ENCODE measurements around the gene CCDC201. TPM values are rescaled to one million over a fixed set of nuclear protein-coding genes. Genes with fewer than 3 reads are reported as not detected.
"Not testable (repeated sequence)": the region's sequence is repeated elsewhere in the genome, so short reads cannot be mapped to it uniquely, and the experiment has no call there.

Gene CCDC201
- total RNA-seq, 1 donor from 2014 or later = not detected

DNA sequence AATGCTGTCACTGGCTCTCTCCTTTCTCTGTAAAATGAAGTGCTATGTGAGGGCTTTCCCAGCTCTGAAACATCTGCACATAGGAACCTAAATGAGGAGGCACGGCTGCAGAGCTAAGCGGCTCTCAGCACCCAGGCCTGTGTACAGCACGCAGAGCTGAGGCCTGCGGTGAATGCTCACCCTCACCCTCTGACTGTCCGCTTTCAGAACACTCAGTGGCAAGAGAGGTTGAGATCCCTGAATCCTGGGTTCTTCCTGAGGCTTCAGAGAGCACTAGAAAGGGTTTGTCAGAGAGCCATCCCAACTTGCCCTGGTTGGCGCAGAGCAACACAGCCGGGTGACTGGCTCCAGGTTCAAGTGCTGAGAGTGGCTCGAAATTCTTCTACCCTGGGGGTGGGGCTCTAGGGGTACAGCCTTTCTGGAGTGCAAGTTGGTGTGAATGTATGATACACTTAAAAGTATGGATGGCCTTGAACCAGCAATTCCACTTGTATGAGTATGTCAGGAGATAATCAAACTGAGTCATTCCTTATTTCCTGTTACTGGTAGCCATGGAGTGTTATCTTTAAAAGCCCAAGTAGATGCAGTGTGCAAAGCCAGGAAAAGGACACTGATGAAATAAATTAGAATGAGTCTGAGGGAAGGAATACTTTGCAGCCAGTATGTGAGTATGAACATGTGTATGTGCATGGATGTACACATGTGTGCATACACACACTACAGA, 1.7 kb upstream of the CCDC201 start:
- ATAC-seq = no peak

DNA sequence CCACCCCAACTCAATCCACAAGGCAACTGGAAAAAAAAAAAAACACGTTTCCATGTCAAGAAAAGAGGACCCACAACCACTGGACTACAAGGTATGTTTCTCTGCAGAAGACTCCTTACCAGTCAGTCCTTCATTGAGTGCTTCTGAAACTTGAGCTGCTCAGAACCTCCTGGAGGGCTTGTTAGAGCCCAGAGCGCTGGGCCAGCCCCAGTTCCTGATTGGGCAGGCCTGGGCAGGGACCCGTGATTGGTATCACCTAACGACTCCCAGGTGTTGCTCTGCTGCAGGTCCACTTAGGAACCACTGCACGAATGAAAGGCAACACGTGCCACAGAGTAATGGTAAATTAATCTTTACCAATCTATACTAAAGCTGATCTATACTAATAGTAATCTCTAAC, 473 bp upstream of the CCDC201 start:
- ATAC-seq = no peak

DNA sequence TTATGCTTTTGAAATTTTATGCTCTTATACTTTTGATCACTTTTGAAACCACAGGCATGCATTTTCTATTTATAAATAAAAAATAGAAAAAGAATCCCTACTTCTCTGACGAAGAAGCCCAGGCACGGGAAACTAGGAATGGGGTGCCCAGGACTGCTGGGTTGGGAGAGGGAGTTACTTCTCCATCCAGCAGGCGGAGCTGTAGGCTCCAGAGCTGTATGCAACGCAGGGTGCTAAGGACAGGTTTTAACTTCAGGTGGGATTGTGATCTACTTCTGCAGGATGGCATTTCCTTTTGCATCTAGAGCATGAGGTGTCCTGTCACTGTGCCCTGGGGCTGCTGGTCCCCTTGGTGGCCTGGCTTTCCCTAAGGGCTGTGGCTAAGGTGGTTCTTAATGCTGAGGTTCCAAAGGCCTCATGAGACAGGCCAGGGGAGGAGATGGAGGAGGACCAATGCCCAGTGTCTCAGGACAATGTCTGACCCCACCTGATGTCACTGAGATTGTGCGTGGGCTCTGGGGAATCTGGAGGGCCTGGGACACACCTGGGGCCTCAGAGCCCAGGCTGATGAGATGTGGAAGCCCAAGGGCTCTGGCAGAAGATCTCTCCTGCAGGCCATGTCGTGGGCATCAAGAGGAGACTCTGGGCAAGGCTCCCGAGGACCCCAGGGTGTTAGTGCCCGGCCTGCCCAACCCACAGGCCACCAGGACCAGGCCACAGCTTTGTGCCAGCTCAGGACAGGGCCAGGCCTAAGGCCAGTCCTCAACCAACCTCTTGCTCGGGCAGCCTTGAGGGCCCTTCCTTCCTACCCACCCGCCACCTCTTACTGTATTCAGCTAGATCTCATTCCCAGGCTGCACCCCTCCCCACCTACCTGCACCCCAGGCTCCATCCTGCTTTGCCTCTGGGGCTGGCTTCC, 507 bp downstream of the CCDC201 start:
- peak; percentile 29 for ATAC-seq

DNA sequence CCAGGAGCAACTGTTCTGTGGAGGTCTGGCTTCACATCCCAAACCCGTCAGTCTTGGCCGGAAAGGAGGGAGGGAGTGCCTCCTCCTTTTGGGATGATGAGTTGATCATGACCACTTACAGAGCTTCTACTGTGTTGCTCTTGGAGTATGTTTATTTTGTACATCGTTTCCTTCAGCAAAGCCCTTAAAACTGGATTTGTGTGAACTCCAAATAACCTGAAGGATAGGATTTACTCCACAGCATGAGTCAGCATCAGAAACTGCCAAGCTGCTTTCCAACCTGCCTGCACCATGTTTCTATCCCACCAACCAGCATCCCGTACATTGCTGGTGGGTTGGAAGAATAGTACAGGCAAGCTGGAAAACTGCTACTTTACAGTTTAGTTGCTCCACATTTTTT, 3.5 kb downstream of the CCDC201 start:
- no peak for ATAC-seq

DNA sequence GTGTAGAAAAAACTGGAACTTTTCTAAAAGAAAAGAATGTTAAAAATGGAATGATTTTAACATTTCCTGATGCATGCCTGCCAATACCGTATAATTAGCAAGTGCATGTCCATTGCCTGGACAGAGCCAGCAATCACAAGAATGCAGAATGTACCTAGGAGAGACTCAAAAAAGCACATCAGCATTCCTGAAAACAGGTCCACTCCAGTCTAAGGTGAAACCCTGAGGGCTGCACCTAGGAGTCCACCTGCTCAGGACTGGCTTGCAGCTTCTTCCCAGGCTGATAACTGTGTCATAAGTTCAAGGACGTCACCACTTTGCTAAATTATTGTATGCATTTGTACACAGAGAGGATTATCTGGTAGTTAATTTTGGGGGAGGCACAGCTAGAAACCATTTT, 5.4 kb downstream of the CCDC201 start:
- ATAC-seq = no peak

DNA sequence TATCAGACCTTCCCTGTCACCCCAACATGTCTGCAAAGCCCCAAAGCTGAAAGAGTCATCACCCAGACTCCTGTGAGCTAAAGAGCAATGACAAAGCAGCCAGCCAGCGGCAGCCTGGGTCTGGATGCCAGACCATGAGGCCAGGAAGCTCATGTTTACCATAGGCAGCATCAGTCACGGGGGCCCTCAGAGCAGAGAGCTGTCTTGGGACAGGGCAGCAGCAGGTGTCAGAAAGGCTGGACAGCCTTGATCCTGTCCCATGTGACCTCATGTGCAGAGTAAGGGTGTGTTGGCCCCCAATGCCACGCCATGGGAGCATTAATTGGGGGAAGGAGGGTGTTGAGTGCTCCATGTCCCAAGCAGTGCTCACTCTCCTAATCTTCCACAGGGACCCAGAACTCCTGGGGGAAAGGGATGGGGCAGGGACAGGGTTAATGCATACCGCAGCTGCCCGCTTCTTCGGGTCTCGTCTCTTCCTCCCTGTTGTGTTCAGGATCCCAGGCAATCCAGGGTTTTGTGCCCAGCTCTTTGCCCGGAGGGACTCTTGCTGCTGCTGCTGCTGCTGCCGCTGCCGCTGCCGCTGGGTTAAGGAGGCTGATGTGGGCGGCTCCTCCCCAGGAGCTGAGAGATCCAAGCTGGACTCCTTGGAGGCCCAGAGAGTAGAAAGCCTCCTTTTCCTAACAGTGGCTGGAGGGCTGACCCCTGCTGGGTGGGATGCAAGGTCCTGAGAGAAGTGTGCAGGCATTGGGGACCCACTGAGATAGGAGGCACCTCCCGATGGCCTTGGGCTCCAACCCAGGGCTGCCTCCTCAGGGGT, 7.1 kb downstream of the CCDC201 start:
- ATAC-seq = no peak

DNA sequence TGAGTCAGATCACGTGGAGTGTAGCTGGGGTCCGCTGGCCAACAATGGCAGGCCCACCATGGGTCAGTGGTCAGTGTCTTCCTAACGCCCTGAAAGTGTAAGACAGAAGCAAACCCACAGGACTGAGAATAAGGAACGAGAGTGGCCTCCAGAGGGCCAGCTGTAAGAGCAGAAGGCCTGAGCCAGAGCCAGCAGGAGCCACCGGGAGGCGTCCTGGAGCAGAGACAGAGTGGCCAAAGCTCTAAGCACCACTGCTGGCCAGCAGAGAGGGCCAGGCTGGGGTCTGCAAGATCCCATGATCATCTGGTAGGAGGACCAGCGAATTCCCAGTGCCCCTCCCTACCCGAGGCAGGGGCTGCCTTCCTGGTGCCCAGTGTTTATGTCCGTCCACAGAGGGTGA, 9.2 kb downstream of the CCDC201 start:
- ATAC-seq = no peak

DNA sequence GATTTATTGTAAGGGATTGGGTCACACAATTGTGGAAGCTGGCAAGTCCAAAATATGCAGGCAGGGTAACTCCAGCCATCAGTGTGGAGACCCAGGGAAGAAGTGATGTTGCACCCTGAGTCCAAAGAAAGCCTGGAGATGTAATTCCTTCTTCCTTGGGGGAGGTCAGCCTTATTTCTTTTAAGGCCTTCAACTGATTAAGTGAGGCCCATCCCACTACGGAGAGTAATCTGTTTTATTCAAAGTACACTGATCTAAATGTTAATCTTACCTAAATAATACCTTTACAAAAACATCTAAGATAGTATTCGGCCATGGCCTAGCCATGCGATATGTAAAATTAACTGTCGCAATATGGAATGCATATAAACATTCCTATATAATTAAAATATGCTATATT, 16.0 kb downstream of the CCDC201 start:
- ATAC-seq = not testable (repeated sequence)

DNA sequence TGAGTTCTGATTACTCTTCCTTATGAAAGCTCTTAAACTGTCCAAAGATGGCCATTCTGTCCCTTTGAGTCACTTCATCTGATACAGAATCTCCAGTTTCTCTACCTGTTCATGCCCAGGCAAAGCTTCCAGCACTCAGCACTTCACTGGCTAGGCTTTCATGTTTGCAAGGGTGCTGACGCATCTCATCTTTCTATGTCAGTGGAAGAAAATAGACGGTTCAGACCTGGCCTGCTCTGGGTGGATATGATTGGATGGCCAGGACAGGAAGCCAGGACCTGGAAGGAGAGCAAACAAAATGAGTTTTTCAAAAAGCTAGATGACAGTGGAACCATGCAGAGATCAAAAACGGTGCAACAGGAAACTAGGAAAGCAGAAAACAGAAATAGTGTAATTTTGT, 17.2 kb downstream of the CCDC201 start:
- not testable (repeated sequence) for ATAC-seq

DNA sequence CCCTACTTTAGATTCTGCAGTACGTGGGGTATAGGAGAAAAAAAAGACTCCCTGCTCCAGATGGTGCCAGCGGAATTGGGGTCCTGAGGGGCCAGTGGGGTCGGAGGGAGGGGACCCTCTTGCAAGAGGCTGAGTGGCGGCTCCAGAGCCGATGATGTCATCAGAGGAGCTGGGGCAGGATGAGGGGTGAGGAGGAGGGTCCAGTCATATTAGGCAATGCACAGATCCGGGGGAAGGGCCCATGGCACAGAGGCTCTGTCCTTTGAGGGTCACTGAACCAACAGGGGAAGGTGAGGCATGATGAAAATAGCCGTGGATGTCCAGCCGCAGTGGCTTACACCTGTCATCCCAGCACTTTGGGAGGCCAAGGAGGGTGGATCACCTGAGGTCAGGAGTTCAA, 19.4 kb downstream of the CCDC201 start:
- not testable (repeated sequence) for ATAC-seq

DNA sequence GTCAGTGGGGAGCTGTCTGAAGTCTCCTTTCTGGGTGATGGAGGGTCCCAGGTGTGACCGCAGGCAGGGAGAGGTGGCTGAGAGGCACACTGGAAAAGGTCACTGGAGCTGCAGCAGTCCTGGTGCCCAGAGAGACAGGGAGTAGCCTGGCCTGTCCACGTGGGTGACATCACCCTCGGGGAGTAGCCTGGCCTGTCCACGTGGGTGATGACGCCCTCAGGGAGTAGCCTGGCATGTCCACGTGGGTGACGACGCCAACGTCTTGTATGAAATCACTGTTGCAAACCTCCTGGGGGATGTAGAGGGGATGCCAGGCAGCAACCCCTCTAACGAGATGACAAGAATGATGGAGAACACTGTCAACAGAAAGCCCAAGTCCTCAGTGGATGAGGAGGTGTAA, 19.9 kb downstream of the CCDC201 start:
- peak; percentile 71 for ATAC-seq

DNA sequence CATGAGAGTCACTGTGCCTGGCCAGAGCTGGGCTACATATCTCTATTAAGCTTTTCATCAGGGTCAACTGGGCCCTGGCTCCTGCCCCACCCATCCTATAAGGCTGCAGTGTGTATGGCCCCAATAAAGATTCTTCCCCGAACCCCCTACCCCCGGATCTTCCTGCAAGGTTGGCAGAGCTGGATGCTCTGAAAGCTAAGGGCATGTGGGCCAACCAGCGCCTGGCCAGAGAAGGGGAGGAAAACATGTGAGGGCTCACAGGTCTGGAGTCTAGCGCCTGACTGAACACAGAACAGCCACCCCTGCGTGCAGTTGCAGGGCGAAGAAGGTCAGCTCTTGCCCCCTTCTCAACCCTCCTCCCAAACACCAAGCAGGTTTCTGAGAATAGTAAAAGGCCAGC, 24.1 kb downstream of the CCDC201 start:
- ATAC-seq = not testable (repeated sequence)

DNA sequence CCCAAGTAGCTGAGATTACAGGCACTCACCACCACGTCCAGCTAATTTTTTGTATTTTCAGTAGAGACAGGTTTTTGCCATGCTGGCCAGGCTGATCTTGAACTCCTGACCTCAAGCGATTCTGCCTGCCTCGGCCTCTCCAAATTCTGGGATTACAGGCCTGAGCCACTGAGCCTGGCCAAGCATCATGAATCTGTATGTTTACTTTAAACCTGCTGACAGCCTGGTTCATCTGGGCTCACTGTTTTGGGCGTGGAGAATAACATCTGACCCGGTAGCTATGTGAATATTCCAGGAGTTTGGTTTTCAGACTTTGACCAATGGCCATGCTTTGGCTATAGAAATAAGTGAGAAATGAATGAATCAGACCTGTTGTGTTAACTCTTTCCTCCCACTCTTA, 26.3 kb downstream of the CCDC201 start:
- ATAC-seq = not testable (repeated sequence)

DNA sequence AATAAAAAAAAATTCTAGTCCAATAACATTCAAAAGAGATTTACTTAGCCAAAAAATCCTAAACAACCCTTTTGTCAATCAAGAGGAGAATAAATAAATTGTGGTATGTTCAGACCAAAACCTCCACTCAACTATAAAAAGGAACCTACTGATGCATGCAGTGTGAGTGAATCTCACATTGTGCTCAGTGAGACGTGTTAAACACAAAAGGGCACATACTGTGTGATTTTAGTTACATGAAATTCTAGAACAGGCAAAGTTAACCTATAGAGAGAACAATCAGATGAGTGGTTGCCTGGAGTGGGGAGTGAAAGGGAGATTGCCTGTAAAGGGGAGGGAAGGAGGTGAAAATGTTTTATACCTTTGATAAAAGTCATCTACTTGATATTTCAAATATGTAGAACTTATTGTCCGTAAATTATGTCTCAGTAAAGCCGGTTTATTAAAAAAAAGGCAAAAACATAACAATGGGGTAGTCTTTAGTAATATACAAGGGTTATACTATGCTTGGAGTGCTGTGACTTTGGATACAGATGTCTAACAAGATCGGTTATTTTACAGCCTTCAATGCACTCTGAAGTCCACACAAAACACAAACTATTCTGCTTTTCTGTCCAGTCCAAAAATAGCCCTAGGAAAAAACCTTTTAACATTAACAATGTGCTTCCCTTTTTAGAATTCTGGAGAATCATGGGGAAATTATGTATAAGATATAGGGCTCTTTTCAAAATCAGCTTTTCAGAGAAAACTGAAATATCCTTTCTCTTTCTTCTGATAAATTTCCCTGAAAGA, 30.8 kb downstream of the CCDC201 start:
- ATAC-seq = not testable (repeated sequence)

DNA sequence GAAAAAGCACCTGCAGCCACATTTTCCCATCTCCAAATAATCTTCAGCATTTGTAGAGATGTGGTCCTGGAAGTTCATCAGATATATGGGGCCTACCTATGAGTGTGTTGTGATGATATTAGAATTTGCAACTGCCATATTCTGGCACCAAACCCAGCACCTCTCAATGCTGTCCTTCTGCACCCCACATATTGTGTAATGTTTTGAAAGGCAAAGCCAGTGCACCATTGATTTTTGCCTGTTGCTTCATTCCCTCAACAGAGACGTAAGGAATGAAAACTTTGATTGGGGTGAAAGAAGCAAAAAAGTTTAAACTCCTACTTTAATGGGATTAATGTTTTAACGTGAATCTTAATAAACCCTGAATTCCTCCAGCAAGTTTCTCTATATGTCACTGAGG, 34.0 kb downstream of the CCDC201 start:
- not testable (repeated sequence) for ATAC-seq

DNA sequence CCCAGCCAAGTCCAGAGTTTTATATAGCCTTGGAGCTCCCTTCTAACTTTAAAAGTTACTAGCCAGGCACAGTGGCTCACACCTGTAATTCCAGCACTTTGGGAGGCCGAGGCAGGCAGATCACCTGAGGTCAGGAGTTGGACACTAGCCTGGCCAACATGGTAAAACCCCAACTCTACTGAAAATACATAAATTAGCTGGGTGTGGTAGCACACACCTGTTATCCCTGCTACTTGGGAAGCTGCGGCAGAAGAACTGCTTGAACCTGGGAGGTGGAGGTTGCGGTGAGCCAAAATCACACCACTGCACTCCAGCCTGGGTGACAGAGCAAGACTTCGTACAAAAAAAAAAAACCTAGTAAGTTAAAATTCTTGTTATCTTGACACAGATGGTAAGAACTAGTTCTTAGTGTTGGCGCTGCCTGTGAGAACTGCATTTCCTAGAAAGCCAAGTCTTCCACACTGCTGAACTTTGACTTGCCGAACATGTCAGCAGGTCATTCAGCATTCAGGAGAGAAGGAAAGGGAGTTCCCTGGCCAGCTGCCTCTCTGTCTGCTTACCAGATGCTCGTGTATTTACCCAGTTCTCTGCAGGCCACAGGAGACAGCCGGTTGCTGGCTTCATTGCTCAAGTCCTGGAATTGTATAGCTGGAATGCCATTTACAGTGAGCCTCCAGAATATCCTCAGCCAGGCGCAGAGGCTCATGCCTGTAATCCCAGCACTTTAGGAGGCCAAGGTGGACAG, 40.3 kb downstream of the CCDC201 start:
- ATAC-seq = not testable (repeated sequence)

DNA sequence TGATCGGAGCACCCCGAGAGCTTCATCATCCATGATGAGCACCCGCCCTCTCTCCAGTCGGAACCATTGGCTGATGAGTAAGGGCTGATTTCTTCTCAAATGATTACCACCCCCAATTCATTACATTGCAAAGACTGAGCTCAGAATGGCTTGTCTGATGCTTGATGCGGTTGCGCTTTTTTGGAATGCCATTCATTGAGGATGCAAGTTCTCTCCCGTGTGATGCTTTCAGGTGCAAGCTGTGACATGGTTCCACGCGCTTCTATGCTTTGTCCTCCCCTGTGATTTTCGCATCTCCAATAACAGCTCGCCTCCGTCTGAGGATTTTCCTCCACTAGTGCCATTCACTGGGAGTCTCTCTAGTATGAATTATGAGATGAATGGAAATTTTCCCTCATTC, 43.0 kb downstream of the CCDC201 start:
- not testable (repeated sequence) for ATAC-seq

DNA sequence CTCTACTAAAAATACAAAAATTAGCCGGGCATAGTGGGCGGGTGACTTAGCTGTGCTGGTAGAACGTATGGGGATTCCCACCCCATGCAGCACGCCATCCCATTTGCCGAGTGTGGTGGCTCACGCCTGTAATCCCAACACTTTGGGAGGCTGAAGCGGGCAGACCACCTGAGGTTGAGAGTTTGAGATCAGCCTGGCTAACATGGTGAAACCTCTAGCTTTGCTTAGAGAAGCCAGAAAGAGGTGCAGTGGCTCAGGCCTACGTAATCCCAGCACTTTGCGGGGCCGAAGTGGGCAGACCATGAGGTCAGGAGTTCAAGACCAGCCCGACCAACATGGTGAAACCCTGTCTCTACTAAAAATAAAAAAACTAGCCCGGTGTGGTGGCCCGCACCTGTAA, 45.2 kb downstream of the CCDC201 start:
- ATAC-seq = not testable (repeated sequence)

DNA sequence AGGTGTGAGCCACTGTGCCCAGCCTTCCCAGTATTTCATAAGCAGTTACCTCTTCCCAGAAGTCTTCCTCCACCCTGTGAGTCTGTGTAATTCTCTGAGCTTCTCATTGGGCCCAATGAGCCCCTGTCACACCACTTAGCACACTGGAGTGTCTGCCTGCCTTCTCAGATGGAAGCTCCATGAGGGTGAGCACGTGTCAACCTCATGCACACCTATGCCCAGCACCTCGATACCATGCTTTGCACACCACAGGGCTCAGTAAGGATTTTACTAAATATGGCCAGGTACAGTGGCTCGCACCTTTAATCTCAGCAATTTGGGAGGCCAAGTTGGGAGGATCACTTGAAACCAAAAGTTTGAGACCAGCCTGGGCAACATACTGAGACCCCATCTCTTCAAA, 46.3 kb downstream of the CCDC201 start:
- not testable (repeated sequence) for ATAC-seq

DNA sequence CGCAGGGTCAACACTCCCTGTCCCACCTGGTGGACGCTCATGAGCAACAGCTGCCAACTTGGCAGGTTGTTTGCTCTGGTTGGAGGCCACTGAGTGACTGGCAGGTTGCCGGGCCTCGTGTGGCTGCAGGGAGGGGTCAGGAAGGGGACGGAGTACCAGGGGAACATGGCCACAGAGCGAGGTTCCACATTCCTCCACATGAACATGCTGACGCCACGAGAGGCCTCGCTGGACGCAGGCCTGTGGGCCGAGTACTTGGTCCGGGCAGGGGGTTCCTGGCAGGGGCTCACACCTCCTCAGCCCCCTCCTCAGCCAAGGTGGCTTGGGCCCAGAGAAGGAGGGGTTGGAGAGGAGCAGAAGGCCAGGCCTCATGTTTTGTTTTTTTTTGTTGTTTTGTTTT, 54.1 kb downstream of the CCDC201 start:
- not testable (repeated sequence) for ATAC-seq

DNA sequence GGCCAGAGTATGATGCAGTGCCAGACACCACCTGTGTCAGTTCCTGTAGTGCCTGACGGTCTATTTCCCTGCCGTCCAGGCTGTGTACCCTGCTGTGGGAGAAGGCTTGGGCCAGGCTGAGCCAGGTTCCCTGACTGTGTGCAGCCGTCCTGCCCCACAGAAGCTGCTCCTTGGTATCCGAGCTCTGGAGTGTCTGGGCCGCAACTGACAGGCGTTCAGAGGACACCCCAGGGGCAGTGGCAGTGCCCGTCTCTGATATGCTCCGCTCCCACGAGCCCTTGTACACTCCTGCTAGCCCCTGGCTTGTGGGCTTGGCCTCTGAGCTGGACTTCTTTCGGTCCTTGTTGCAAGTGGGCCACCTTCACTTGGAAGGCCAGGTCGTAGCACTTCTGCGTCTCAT, 55.0 kb downstream of the CCDC201 start:
- ATAC-seq = not testable (repeated sequence)
